A549 (cell line): ENCODE measurements around the gene CD226. TPM values are rescaled to one million over a fixed set of nuclear protein-coding genes. Genes with fewer than 3 reads are reported as not detected.

ENCODE experiments used
- ATAC-seq, 2 experiments: fragments of 200-7000 bp in 1 of 2; fragments of >200 bp in 1 of 2; cut with Nextera tagmentation in 1 of 2; cut with Tn5 transposase in 1 of 2; 3 replicates each; pipeline versions ENCODE4 v1.8.0 to v1.9.1; 2018 to 2020; ENCODE audit warnings: mild to moderate bottlenecking in 1 of 2, moderate library complexity in 1 of 2
- CTCF ChIA-PET: fragments of 300-600 bp; sonication (Branson Sonifier 250); formaldehyde crosslinking; extraction: SDS; loops from one replicate; lab custom pipeline; 2021; ENCODE audit warnings: antibody characterized with exemption, inconsistent platforms; lab: Yijun Ruan, JAX
- POLR2A ChIA-PET: fragments of 350-600 bp; formaldehyde crosslinking; extraction: SDS; loops from one replicate; lab custom pipeline; 2021; ENCODE audit warnings: antibody characterized with exemption, inconsistent platforms; lab: Yijun Ruan, JAX
- DNase-seq, 2 experiments: peaks; one replicate each; pipeline versions ENCODE4 v3.0.0 to v3.0.0-alpha.2; 2011 to 2016; ENCODE audit warnings: low read depth in 1 of 2, low spot score in 1 of 2
- FAIRE-seq: peaks from 2 replicates; lab custom pipeline; 2011; peaks lifted over from hg19 to GRCh38; lab: Jason Lieb, UNC
- H3K27ac ChIP-seq, 2 experiments: fragments of >200 bp; sonication (Bioruptor Twin); formaldehyde crosslinking; 3 replicates each; pipeline ENCODE4 v1.5.1; 2016 to 2017
- H3K4me1 ChIP-seq: fragments of >200 bp; sonication (Bioruptor Twin); formaldehyde crosslinking; 3 replicates; pipeline ENCODE4 v1.6.1; 2016
- H3K4me2 ChIP-seq: fragments of >200 bp; sonication (Bioruptor Twin); formaldehyde crosslinking; 3 replicates; pipeline ENCODE4 v1.6.1; 2016
- H3K4me3 ChIP-seq: fragments of >200 bp; sonication (Bioruptor Twin); formaldehyde crosslinking; 3 replicates; pipeline ENCODE4 v1.5.1; 2016
- H3K9me3 ChIP-seq: fragments of >200 bp; sonication (Bioruptor Twin); formaldehyde crosslinking; 3 replicates; pipeline ENCODE4 v1.6.1; 2016
- BHLHE40 ChIP-seq: IDR thresholded peaks from 2 replicates; pipeline ENCODE4 v1.6.1; 2012; ENCODE audit warnings: low read depth, low read length, inconsistent platforms
- CBX2 ChIP-seq: fragments of 200-600 bp; sonication (generic); IDR thresholded peaks from 2 replicates; pipeline ENCODE4 v1.6.1; 2016; ENCODE audit warnings: low read depth, mild to moderate bottlenecking, borderline replicate concordance
- CBX8 ChIP-seq: fragments of 200-600 bp; sonication (generic); IDR thresholded peaks from 2 replicates; pipeline ENCODE4 v1.6.1; 2016
- CTCF ChIP-seq: fragments of >200 bp; sonication (Bioruptor Twin); formaldehyde crosslinking; IDR thresholded peaks from 3 replicates; pipeline ENCODE4 v1.5.1; 2016
- EHF ChIP-seq: fragments of 250-450 bp; sonication (Bioruptor Pico); IDR thresholded peaks from 2 replicates; pipeline ENCODE4 v1.5.0; 2020; ENCODE audit warnings: mild to moderate bottlenecking
- EHMT2 ChIP-seq: fragments of 200-600 bp; sonication (generic); IDR thresholded peaks from 2 replicates; pipeline ENCODE4 v1.6.1; 2016; ENCODE audit warnings: antibody characterized with exemption, low read depth, mild to moderate bottlenecking, moderate library complexity
- EP300 ChIP-seq, 2 experiments: fragments of >200 bp; sonication (Bioruptor Twin); formaldehyde crosslinking; IDR thresholded peaks; 2 replicates in 1 of 2; 3 replicates in 1 of 2; pipeline ENCODE4 v1.6.1; 2016 to 2017
- FOSL2 ChIP-seq, 2 experiments: fragments of 450-650 bp in 1 of 2; fragments of >200 bp in 1 of 2; sonication (Bioruptor Twin) in 1 of 2; formaldehyde crosslinking; IDR thresholded peaks; 2 replicates each; pipeline versions ENCODE4 v1.5.0 to v1.6.1; 2016 to 2020; ENCODE audit warnings: mild to moderate bottlenecking in 1 of 2, moderate library complexity in 1 of 2
- FOXS1 ChIP-seq: fragments of 250-450 bp; sonication (Bioruptor Pico); IDR thresholded peaks from 2 replicates; pipeline ENCODE4 v1.5.0; 2020; ENCODE audit warnings: mild to moderate bottlenecking, moderate library complexity
- GATA3 ChIP-seq: IDR thresholded peaks from 2 replicates; pipeline ENCODE4 v1.6.1; 2012; ENCODE audit warnings: borderline replicate concordance
- HES2 ChIP-seq: fragments of >200 bp; sonication (Bioruptor Twin); formaldehyde crosslinking; IDR thresholded peaks from 2 replicates; pipeline ENCODE4 v1.6.1; 2016
- HOXB13 ChIP-seq: fragments of 250-450 bp; sonication (Bioruptor Pico); IDR thresholded peaks from 2 replicates; pipeline ENCODE4 v1.5.0; 2020; ENCODE audit warnings: low read depth, mild to moderate bottlenecking, moderate library complexity
- JUN ChIP-seq, 2 experiments: fragments of >200 bp; sonication (Bioruptor Twin); formaldehyde crosslinking; IDR thresholded peaks; 2 replicates in 1 of 2; 3 replicates in 1 of 2; pipeline ENCODE4 v1.6.1; 2016 to 2017
- KDM5A ChIP-seq: fragments of 200-600 bp; sonication (generic); IDR thresholded peaks from 2 replicates; pipeline ENCODE4 v1.6.1; 2016; ENCODE audit warnings: antibody characterized with exemption, mild to moderate bottlenecking
- MAFK ChIP-seq: fragments of 450-650 bp; IDR thresholded peaks from 2 replicates; pipeline ENCODE4 v1.6.1; 2014; ENCODE audit not compliant: partially characterized antibody
- MAZ ChIP-seq: fragments of 150-350 bp; IDR thresholded peaks from 2 replicates; pipeline ENCODE4 v1.6.1; 2014; ENCODE audit warnings: antibody characterized with exemption, low read depth, low read length, borderline replicate concordance
- NFE2L2 ChIP-seq: fragments of 150-350 bp; conservative IDR thresholded peaks from 2 replicates; pipeline ENCODE4 v1.6.1; 2014; ENCODE audit warnings: low read length
- POLR2A ChIP-seq: IDR thresholded peaks from 2 replicates; pipeline ENCODE4 v1.6.1; 2012; ENCODE audit warnings: mild to moderate bottlenecking, low read length
- RAD21 ChIP-seq, 2 experiments: fragments of >200 bp in 1 of 2; sonication (Bioruptor Twin) in 1 of 2; formaldehyde crosslinking in 1 of 2; IDR thresholded peaks in 1 of 2; conservative IDR thresholded peaks in 1 of 2; 2 replicates in 1 of 2; 3 replicates in 1 of 2; pipeline ENCODE4 v1.6.1; 2012 to 2018; ENCODE audit warnings: inconsistent platforms in 1 of 2
- RARB ChIP-seq: fragments of 250-450 bp; sonication (Bioruptor Pico); IDR thresholded peaks from 2 replicates; pipeline ENCODE4 v1.8.0; 2021; ENCODE audit warnings: mild to moderate bottlenecking, moderate library complexity
- RCOR1 ChIP-seq: fragments of 150-350 bp; IDR thresholded peaks from 2 replicates; pipeline ENCODE4 v1.6.1; 2014; ENCODE audit warnings: antibody characterized with exemption, low read length, low read depth
- REST ChIP-seq: fragments of 200-600 bp; sonication (generic); IDR thresholded peaks from 2 replicates; pipeline ENCODE4 v1.6.1; 2016; ENCODE audit warnings: antibody characterized with exemption, mild to moderate bottlenecking, moderate library complexity
- RNF2 ChIP-seq: fragments of 200-600 bp; sonication (generic); IDR thresholded peaks from 2 replicates; pipeline ENCODE4 v1.6.1; 2016; ENCODE audit warnings: low read depth, mild to moderate bottlenecking, antibody characterized with exemption, moderate library complexity, borderline replicate concordance
- SMC3 ChIP-seq: fragments of >200 bp; sonication (Bioruptor Twin); formaldehyde crosslinking; IDR thresholded peaks from 3 replicates; pipeline ENCODE4 v1.6.1; 2018; ENCODE audit warnings: inconsistent platforms
- SREBF2 ChIP-seq: fragments of 450-650 bp; IDR thresholded peaks from 2 replicates; pipeline ENCODE4 v1.6.1; 2014; ENCODE audit warnings: mild to moderate bottlenecking, moderate library complexity
- TP53 ChIP-seq: fragments of 250-450 bp; sonication (Bioruptor Pico); IDR thresholded peaks from 2 replicates; pipeline ENCODE4 v1.5.0; 2021; ENCODE audit warnings: mild to moderate bottlenecking, moderate library complexity
- WGBS: methylation state at CpG from one replicate; pipeline ENCODE4 v1.1.6; 2017; ENCODE audit errors: missing lambda C conversion rate; 5-methylcytosine and 5-hydroxymethylcytosine counted together
- polyA plus RNA-seq, 4 experiments: library from polyadenylated mRNA; depleted of rRNA in 3 of 4; stranded (reverse); fragments of >200 nt; fragmentation: RNase III in 1 of 4; extraction: RNeasy Plus Mini Kit Qiagen cat#74134 plus additional on column Dnase treatment in 1 of 4; gene quantifications; 2 replicates in 3 of 4; 3 replicates in 1 of 4; pipeline ENCODE4 v1.2.3, GENCODE V29; 2011 to 2017
- TF ChIP-seq, protein P1 (sequence below): fragments of 450-650 bp; IDR thresholded peaks from 2 replicates; pipeline ENCODE4 v1.6.1; 2014; ENCODE audit warnings: antibody characterized with exemption
- TF ChIP-seq, protein P2 (sequence below): fragments of >200 bp; sonication (Bioruptor Twin); formaldehyde crosslinking; IDR thresholded peaks from 3 replicates; pipeline ENCODE4 v1.6.1; 2016

CD226 gene
- polyA plus RNA-seq, 2 of the 4 experiments (the other 2 are of a cell fraction): 0.28 to 0.92 TPM

- TF ChIP-seq CTCF (no peak), REST (no peak)
Observed at GRCh38 chr18:69814861-69815385, 132.8 kb downstream of the CD226 start (continued).

- FAIRE-seq (no peak), DNase-seq (no peak), ATAC-seq (no peak)
- POLR2A ChIA-PET: no interaction called here
- Histone ChIP-seq H3K27ac (no peak overlapping the region), H3K4me3 (no peak overlapping the region), H3K9me3 (no peaks in the 10 kb centered on the region), H3K4me2 (no peak overlapping the region), H3K4me1 (no peaks in the 10 kb centered on the region)
- CTCF ChIA-PET: no interaction called here
- TF ChIP-seq GATA3 (no peak), POLR2A (no peak), MAZ (no peak), FOXS1 (CRISPR knock-in tag) (no peak), FOSL2 (IDR thresholded peaks at IDR 0.05) (no peak), FOSL2 (CRISPR knock-in tag; IDR thresholded peaks at IDR 0.05) (no peak), SREBF2 (no peak), RNF2 (no peak), CBX2 (no peak), KDM5A (no peak), RCOR1 (no peak), EHF (CRISPR knock-in tag) (no peak), EP300 (IDR thresholded peaks at IDR 0.05) (no peak), SMC3 (no peak), RARB (CRISPR knock-in tag) (no peak)
- TF ChIP-seq, protein P1, sequence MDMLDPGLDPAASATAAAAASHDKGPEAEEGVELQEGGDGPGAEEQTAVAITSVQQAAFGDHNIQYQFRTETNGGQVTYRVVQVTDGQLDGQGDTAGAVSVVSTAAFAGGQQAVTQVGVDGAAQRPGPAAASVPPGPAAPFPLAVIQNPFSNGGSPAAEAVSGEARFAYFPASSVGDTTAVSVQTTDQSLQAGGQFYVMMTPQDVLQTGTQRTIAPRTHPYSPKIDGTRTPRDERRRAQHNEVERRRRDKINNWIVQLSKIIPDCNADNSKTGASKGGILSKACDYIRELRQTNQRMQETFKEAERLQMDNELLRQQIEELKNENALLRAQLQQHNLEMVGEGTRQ: no peak
- 20% methylated on average over 1 of the region's 1 CpG for WGBS
Observed at GRCh38 chr18:69813559-69813958, 134.1 kb downstream of the CD226 start.

- ChIA-PET CTCF (no interaction called here), POLR2A (no interaction called here)
- Histone ChIP-seq H3K9me3 (no peaks in the 10 kb centered on the region), H3K27ac (no peak overlapping the region), H3K4me1 (no peaks in the 10 kb centered on the region), H3K4me2 (no peak overlapping the region), H3K4me3 (no peak overlapping the region)
- FAIRE-seq (no peak), DNase-seq (no peak), ATAC-seq (no peak)
- WGBS: 27% methylated on average over 2 of the region's 2 CpGs
- TF ChIP-seq HES2: no peak
- TF ChIP-seq NFE2L2: no peak
- TF ChIP-seq, protein P2, sequence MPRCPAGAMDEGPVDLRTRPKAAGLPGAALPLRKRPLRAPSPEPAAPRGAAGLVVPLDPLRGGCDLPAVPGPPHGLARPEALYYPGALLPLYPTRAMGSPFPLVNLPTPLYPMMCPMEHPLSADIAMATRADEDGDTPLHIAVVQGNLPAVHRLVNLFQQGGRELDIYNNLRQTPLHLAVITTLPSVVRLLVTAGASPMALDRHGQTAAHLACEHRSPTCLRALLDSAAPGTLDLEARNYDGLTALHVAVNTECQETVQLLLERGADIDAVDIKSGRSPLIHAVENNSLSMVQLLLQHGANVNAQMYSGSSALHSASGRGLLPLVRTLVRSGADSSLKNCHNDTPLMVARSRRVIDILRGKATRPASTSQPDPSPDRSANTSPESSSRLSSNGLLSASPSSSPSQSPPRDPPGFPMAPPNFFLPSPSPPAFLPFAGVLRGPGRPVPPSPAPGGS: no peak
- TF ChIP-seq MAZ: no peak
- TF ChIP-seq CBX8: no peak
- TF ChIP-seq EHMT2: no peak
- TF ChIP-seq BHLHE40: no peak
- TF ChIP-seq MAFK: no peak
- no peak for TF ChIP-seq TP53
- no peak for TF ChIP-seq CTCF
- TF ChIP-seq RAD21 (conservative IDR thresholded peaks at IDR 0.05 in 1 of 2, IDR thresholded peaks at IDR 0.05 in 1 of 2): no peak
- TF ChIP-seq POLR2A: no peak
- TF ChIP-seq HOXB13: no peak
- TF ChIP-seq JUN (IDR thresholded peaks at IDR 0.05): no peak
Observed at GRCh38 chr18:69808399-69808798, 139.3 kb downstream of the CD226 start.
